ENCODE data around the gene DGKI.

DGKI gene

GRCh38 chr7:137778511-137778910, 68.3 kb downstream of the DGKI start:
- DNase-seq, result no peak

GRCh38 chr7:137774793-137775201, 72.0 kb downstream of the DGKI start:
- no peak for DNase-seq

GRCh38 chr7:137772748-137773147, 74.0 kb downstream of the DGKI start:
- DNase-seq, result no peak

GRCh38 chr7:137772316-137772715, 74.5 kb downstream of the DGKI start:
- no peak for DNase-seq

GRCh38 chr7:137771679-137772078, 75.1 kb downstream of the DGKI start:
- no peak for DNase-seq

GRCh38 chr7:137771273-137771672, 75.5 kb downstream of the DGKI start:
- no peak for DNase-seq

- DNase-seq, result no peak
These were observed 78.4 kb downstream of the DGKI start for GRCh38 chr7:137768366-137768765.

GRCh38 chr7:137762334-137762733, 84.4 kb downstream of the DGKI start:
- DNase-seq, result no peak

- DNase-seq, result peak; percentile 19
These were observed 86.7 kb downstream of the DGKI start for GRCh38 chr7:137760111-137760510.

- no peak for DNase-seq
These were observed 89.4 kb downstream of the DGKI start for GRCh38 chr7:137757146-137757925.

GRCh38 chr7:137755846-137756651, 90.7 kb downstream of the DGKI start:
- no peak for DNase-seq

GRCh38 chr7:137755427-137755826, 91.3 kb downstream of the DGKI start:
- DNase-seq, result no peak

GRCh38 chr7:137753948-137754851, 92.6 kb downstream of the DGKI start:
- no peak for DNase-seq

GRCh38 chr7:137753575-137753947, 93.2 kb downstream of the DGKI start:
- no peak for DNase-seq

GRCh38 chr7:137753067-137753466, 93.7 kb downstream of the DGKI start:
- no peak for DNase-seq

GRCh38 chr7:137751361-137752009, 95.3 kb downstream of the DGKI start:
- DNase-seq, result no peak

- DNase-seq, result no peak
These were observed 99.3 kb downstream of the DGKI start for GRCh38 chr7:137747359-137748031.

GRCh38 chr7:137743021-137743420, 103.8 kb downstream of the DGKI start:
- no peak for DNase-seq

GRCh38 chr7:137742051-137742450, 104.7 kb downstream of the DGKI start:
- DNase-seq, result no peak

GRCh38 chr7:137741443-137741842, 105.3 kb downstream of the DGKI start:
- no peak for DNase-seq

GRCh38 chr7:137734221-137734620, 112.6 kb downstream of the DGKI start:
- DNase-seq, result no peak

GRCh38 chr7:137732168-137732567, 114.6 kb downstream of the DGKI start:
- no peak for DNase-seq

Data from NCI-H524 treated with DMSO at 0.1 percent for 48 hours (cell line).